ENCODE measurements around the gene CFAP46. TPM values are rescaled to one million over a fixed set of nuclear protein-coding genes. Genes with fewer than 3 reads are reported as not detected.

Gene CFAP46
- total RNA-seq, 1 donor from 2014 or later: 10.9 TPM

GRCh38 chr10:132985546-132985900 lies 43.2 kb upstream of the CFAP46 start:
- peaks cover 6% of the 10 kb centered on the region for H3K4me1 Mint-ChIP-seq (ENCODE audit: unreplicated experiment)
- peaks cover 31% of the 10 kb centered on the region for H3K27me3 Mint-ChIP-seq
- DNase-seq (ENCODE audit: extremely low spot score, unreplicated experiment): no peak
- no peak overlapping the region for H3K4me3 Mint-ChIP-seq
- no peak for TF ChIP-seq CTCF (conservative IDR thresholded peaks at IDR 0.05)
- H3K9me3 Mint-ChIP-seq: no peaks in the 10 kb centered on the region
- H3K36me3 Mint-ChIP-seq: no peaks in the 10 kb centered on the region
- H3K27ac Mint-ChIP-seq: no peak overlapping the region

- peaks cover 6% of the 10 kb centered on the region for H3K4me1 Mint-ChIP-seq (ENCODE audit: unreplicated experiment)
- no peak for TF ChIP-seq CTCF (conservative IDR thresholded peaks at IDR 0.05)
- H3K9me3 Mint-ChIP-seq: no peaks in the 10 kb centered on the region
- H3K36me3 Mint-ChIP-seq: no peaks in the 10 kb centered on the region
- no peak overlapping the region for H3K4me3 Mint-ChIP-seq
- no peak overlapping the region for H3K27ac Mint-ChIP-seq
- peaks cover 31% of the 10 kb centered on the region for H3K27me3 Mint-ChIP-seq
- no peak for DNase-seq (ENCODE audit: extremely low spot score, unreplicated experiment)
These were observed 42.6 kb upstream of the CFAP46 start for GRCh38 chr10:132984801-132985545.

- no peak for DNase-seq (ENCODE audit: extremely low spot score, unreplicated experiment)
- TF ChIP-seq CTCF (conservative IDR thresholded peaks at IDR 0.05): no peak
These were observed 41.6 kb upstream of the CFAP46 start for GRCh38 chr10:132984008-132984295.

GRCh38 chr10:132983252-132984007 lies 41.1 kb upstream of the CFAP46 start:
- Mint-ChIP-seq H3K4me1 (ENCODE audit: unreplicated experiment) (peaks cover 6% of the 10 kb centered on the region), H3K9me3 (no peaks in the 10 kb centered on the region), H3K27me3 (peaks cover 44% of the 10 kb centered on the region), H3K27ac (no peak overlapping the region), H3K4me3 (no peak overlapping the region), H3K36me3 (no peaks in the 10 kb centered on the region)
- no peak for DNase-seq (ENCODE audit: extremely low spot score, unreplicated experiment)
- no peak for TF ChIP-seq CTCF (conservative IDR thresholded peaks at IDR 0.05)

More at GRCh38 chr10:132984008-132984295, 41.6 kb upstream of the CFAP46 start:
- Mint-ChIP-seq H3K27ac (no peak overlapping the region), H3K27me3 (peaks cover 39% of the 10 kb centered on the region), H3K4me3 (no peak overlapping the region), H3K36me3 (no peaks in the 10 kb centered on the region), H3K9me3 (no peaks in the 10 kb centered on the region), H3K4me1 (ENCODE audit: unreplicated experiment) (peaks cover 6% of the 10 kb centered on the region)

GRCh38 chr10:132982301-132982989 lies 40.1 kb upstream of the CFAP46 start:
- Mint-ChIP-seq H3K36me3 (no peaks in the 10 kb centered on the region), H3K4me1 (ENCODE audit: unreplicated experiment) (no peaks in the 10 kb centered on the region), H3K27ac (no peak overlapping the region), H3K9me3 (no peaks in the 10 kb centered on the region), H3K27me3 (peaks cover 48% of the 10 kb centered on the region), H3K4me3 (no peak overlapping the region)
- no peak for TF ChIP-seq CTCF (conservative IDR thresholded peaks at IDR 0.05)
- no peak for DNase-seq (ENCODE audit: extremely low spot score, unreplicated experiment)

All from type B pancreatic cell (in vitro differentiated cells).